Esophagus muscularis mucosa (tissue), 4 donors: ENCODE results near the gene DUS4L. TPM values are rescaled to one million over a fixed set of nuclear protein-coding genes. Genes with fewer than 3 reads are reported as not detected.

Experiments used
- DNase-seq: peaks from one replicate; pipeline ENCODE4 v3.0.0-alpha.2; 2017; ENCODE audit errors: extremely low spot score
- H3K27ac ChIP-seq, 4 donors: fragments of 200-600 bp; sonication (generic); replicated peaks in 1 of 4; 1 replicate in 3 of 4; 2 replicates in 1 of 4; pipeline ENCODE4 v1.5.1; 2016 to 2019; ENCODE audit warnings: mild to moderate bottlenecking in 1 of 4
- H3K27me3 ChIP-seq, 4 donors: fragments of 200-600 bp; sonication (generic); one replicate each; pipeline versions ENCODE4 v1.5.1 to v1.6.0; 2016 to 2019
- H3K36me3 ChIP-seq, 4 donors: fragments of 200-600 bp; sonication (generic); one replicate each; pipeline ENCODE4 v1.5.1; 2016 to 2019
- H3K4me1 ChIP-seq, 4 donors: fragments of 200-600 bp; sonication (generic); one replicate each; pipeline ENCODE4 v1.5.1; 2016 to 2019
- H3K4me3 ChIP-seq, 4 donors: fragments of 200-600 bp; sonication (generic); 1 replicate in 2 of 4; 2 replicates in 2 of 4; pipeline ENCODE4 v1.5.1; 2016 to 2019; ENCODE audit warnings: mild to moderate bottlenecking in 4 of 4, moderate library complexity in 1 of 4
- H3K9me3 ChIP-seq, 4 donors: fragments of 200-600 bp; sonication (generic); 1 replicate in 3 of 4; 2 replicates in 1 of 4; pipeline ENCODE4 v1.5.1; 2016 to 2019
- CTCF ChIP-seq, 3 experiments: fragments of 200-600 bp in 2 of 3; fragments of 450-650 bp in 1 of 3; sonication (generic) in 2 of 3; IDR thresholded peaks; one replicate each; pipeline ENCODE4 v1.5.1; 2017 to 2019; ENCODE audit warnings: antibody characterized with exemption in 3 of 3, mild to moderate bottlenecking in 2 of 3, moderate library complexity in 1 of 3
- EP300 ChIP-seq: sonication (generic); formaldehyde crosslinking; IDR thresholded peaks from one replicate; pipeline ENCODE4 v1.6.1; 2017; ENCODE audit warnings: antibody characterized with exemption
- POLR2A ChIP-seq: fragments of 450-650 bp; IDR thresholded peaks from one replicate; pipeline ENCODE4 v1.6.1; 2017; ENCODE audit warnings: antibody characterized with exemption, moderate library complexity, mild to moderate bottlenecking, low read depth
- POLR2AphosphoS5 ChIP-seq, 2 donors: sonication (generic); formaldehyde crosslinking; IDR thresholded peaks; one replicate each; pipeline ENCODE4 v1.6.1; 2017; ENCODE audit warnings: antibody characterized with exemption in 2 of 2
- WGBS: methylation state at CpG from one replicate; pipeline ENCODE4 v1.1.5; 2018; 5-methylcytosine and 5-hydroxymethylcytosine counted together
- intact Hi-C: fragments of 100-400 bp; cut with DNase I; formaldehyde crosslinking; loops from one replicate; pipeline ENCODE4 v1.15.1; 2023
- total RNA-seq, 4 donors: library from RNA; depleted of rRNA; stranded (reverse); fragments of >200 nt; gene quantifications; one replicate each; pipeline versions ENCODE4 v1.1.0 to v1.2.1, GENCODE V29; 2016

Gene DUS4L
- total RNA-seq, result 1 to 10 TPM; 3.6 to 7.5 (median 6.6) TPM

- Histone ChIP-seq H3K9me3 (no peaks in the 10 kb centered on the region), H3K4me1 (peaks cover 30 to 53% (median 44%) of the 10 kb centered on the region in 4 donors), H3K27ac (peak within 1 kb of the TSS; percentile 92 to 96 (median 94)), H3K36me3 (no peaks in the 10 kb centered on the region), H3K4me3 (peak within 1 kb of the TSS; percentile 90 to 97 (median 94)), H3K27me3 (no peaks in the 10 kb centered on the region)
- TF ChIP-seq CTCF (IDR thresholded peaks at IDR 0.05) (no peak), POLR2A (peak; percentile 10), EP300 (no peak), POLR2AphosphoS5 (IDR thresholded peaks at IDR 0.05) (peak; percentile 92 to 94)
- intact Hi-C loops, result loop anchor here (10.0 kb wide), 2 partner anchors 161 to 311 kb away; no protein-coding TSS in a partner anchor
- 0% methylated on average over 26 of the region's 55 CpGs for WGBS
- DNase-seq, result peak; percentile 93
Observed at GRCh38 chr7:107563775-107564552, at the start of gene DUS4L, which contains the start of gene COG5. Gene DUS4L, plus strand, starts transcription at chr7:107563971. Its CDS starts 3,100 bp downstream, at chr7:107567071. Gene COG5, minus strand, starts transcription at chr7:107563920. Its CDS starts 24 bp downstream, at chr7:107563896.

- Histone ChIP-seq H3K27me3 (no peaks in the 10 kb centered on the region), H3K4me1 (peaks cover 0 to 4% (median 0%) of the 10 kb centered on the region in 4 donors), H3K36me3 (peaks cover 0 to 27% (median 13%) of the 10 kb centered on the region in 4 donors), H3K27ac (no peak overlapping the region), H3K4me3 (no peak overlapping the region), H3K9me3 (no peaks in the 10 kb centered on the region)
- intact Hi-C loops, result no loop called here
- TF ChIP-seq CTCF (IDR thresholded peaks at IDR 0.05) (no peak), EP300 (no peak), POLR2AphosphoS5 (IDR thresholded peaks at IDR 0.05) (no peak), POLR2A (no peak)
- 97% methylated on average over 2 of the region's 2 CpGs for WGBS
- no peak for DNase-seq
Observed at GRCh38 chr7:107526672-107527071, 37.1 kb upstream of the DUS4L start.

GRCh38 chr7:107527196-107527595 lies 36.6 kb upstream of the DUS4L start:
- TF ChIP-seq POLR2AphosphoS5 (IDR thresholded peaks at IDR 0.05) (no peak), EP300 (no peak), CTCF (IDR thresholded peaks at IDR 0.05) (no peak), POLR2A (no peak)
- H3K4me3 ChIP-seq, result no peak overlapping the region
- H3K4me1 ChIP-seq, result peaks cover 0 to 4% (median 0%) of the 10 kb centered on the region in 4 donors
- no peak overlapping the region for H3K27ac ChIP-seq
- DNase-seq, result no peak
- no peaks in the 10 kb centered on the region for H3K27me3 ChIP-seq
- peaks cover 0 to 25% (median 13%) of the 10 kb centered on the region in 4 donors for H3K36me3 ChIP-seq
- H3K9me3 ChIP-seq, result no peaks in the 10 kb centered on the region
- intact Hi-C loops, result no loop called here
- WGBS, result 95% methylated on average over 3 of the region's 3 CpGs

- Histone ChIP-seq H3K9me3 (no peaks in the 10 kb centered on the region), H3K4me1 (peaks cover 0 to 4% (median 0%) of the 10 kb centered on the region in 4 donors), H3K36me3 (peaks cover 0 to 23% (median 13%) of the 10 kb centered on the region in 4 donors), H3K4me3 (no peak overlapping the region), H3K27me3 (no peaks in the 10 kb centered on the region), H3K27ac (no peak overlapping the region)
- no peak for DNase-seq
- TF ChIP-seq EP300, result no peak
- no peak for TF ChIP-seq CTCF (IDR thresholded peaks at IDR 0.05)
- no peak for TF ChIP-seq POLR2AphosphoS5 (IDR thresholded peaks at IDR 0.05)
- TF ChIP-seq POLR2A, result no peak
- intact Hi-C loops, result no loop called here
Observed at GRCh38 chr7:107528461-107528860, 35.3 kb upstream of the DUS4L start.
